HG03095 (cell line): Measurements from ENCODE around the gene UVSSA.
A peak's percentile ranks its signal among the peaks of the same experiment; 100 is the strongest.

Source experiments
- ATAC-seq: cut with Tn5 transposase; IDR thresholded peaks from one replicate; pipeline ENCODE4 v1.9.1; 2021; ENCODE audit warnings: moderate library complexity; ENCODE audit not compliant: unreplicated experiment

The UVSSA gene, protein sequence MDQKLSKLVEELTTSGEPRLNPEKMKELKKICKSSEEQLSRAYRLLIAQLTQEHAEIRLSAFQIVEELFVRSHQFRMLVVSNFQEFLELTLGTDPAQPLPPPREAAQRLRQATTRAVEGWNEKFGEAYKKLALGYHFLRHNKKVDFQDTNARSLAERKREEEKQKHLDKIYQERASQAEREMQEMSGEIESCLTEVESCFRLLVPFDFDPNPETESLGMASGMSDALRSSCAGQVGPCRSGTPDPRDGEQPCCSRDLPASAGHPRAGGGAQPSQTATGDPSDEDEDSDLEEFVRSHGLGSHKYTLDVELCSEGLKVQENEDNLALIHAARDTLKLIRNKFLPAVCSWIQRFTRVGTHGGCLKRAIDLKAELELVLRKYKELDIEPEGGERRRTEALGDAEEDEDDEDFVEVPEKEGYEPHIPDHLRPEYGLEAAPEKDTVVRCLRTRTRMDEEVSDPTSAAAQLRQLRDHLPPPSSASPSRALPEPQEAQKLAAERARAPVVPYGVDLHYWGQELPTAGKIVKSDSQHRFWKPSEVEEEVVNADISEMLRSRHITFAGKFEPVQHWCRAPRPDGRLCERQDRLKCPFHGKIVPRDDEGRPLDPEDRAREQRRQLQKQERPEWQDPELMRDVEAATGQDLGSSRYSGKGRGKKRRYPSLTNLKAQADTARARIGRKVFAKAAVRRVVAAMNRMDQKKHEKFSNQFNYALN

DNA sequence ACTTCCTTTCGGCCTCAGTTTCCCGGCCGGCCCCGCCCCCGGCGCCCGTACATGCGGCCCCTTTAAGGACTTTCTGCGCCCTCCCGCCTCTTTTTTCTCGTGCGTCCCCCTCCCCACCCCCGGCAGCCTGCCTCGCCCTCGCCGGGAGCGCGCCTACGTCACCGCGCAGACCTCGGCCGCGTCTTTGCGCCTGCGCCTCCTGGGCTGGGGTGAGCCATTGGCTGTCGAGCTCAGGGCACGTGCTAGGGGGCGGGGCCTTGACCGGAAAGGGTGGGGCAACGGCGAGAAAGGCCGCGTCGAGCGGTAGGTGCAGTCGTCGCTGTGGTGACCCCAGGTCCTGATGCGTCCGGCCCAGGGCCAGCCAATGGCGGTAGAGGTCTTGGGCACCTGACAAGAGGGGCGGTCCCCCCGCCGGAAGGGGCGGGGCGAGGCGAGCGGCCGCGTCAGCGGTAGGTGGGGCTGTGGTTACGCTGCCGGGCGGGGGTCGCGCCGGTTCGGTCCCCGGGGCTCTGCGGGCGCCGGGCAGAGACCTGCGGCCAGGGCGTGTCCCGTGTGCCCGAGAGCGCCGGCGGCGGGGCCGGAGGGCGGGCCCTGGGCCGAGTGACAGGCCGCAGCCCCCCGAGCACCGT lies at the start of gene UVSSA:
TSS of gene UVSSA (plus strand) at position 428 of the 629 bp plus-strand sequence. CDS start 884 bp downstream, outside the sequence.
- ATAC-seq = peak; percentile 94

- no peak for ATAC-seq
Measured at GRCh38 chr4:1297456-1298325, 49.3 kb upstream of the UVSSA start.

- no peak for ATAC-seq
Measured at GRCh38 chr4:1298461-1298860, 48.5 kb upstream of the UVSSA start.

- ATAC-seq = no peak
Measured at GRCh38 chr4:1299301-1299860, 47.6 kb upstream of the UVSSA start.

GRCh38 chr4:1300466-1301455 lies 46.2 kb upstream of the UVSSA start:
- no peak for ATAC-seq

GRCh38 chr4:1302159-1302558 lies 44.8 kb upstream of the UVSSA start:
- ATAC-seq = no peak

DNA sequence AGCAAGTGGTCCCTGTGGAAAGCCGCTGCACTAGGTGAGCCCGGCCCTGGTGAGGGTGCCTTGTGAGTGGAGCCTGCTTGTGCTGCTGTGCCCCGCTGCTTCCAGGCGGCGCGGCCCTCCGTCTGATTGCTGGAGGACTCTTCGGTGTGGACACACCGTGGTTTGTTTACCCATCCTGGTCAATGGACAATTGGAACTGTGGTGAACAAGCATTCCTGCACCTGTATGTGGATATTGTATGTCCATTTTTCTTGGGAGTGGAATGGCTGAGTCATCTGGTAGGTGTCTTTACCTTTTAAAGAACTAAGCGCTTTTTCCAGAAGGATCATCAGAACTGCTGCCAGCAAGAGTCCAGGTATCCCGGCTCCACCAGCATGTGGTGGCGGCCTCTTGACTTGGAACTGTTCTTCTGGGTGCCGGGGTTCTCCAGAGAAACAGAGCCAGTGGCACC lies 41.7 kb upstream of the UVSSA start:
- no peak for ATAC-seq

DNA sequence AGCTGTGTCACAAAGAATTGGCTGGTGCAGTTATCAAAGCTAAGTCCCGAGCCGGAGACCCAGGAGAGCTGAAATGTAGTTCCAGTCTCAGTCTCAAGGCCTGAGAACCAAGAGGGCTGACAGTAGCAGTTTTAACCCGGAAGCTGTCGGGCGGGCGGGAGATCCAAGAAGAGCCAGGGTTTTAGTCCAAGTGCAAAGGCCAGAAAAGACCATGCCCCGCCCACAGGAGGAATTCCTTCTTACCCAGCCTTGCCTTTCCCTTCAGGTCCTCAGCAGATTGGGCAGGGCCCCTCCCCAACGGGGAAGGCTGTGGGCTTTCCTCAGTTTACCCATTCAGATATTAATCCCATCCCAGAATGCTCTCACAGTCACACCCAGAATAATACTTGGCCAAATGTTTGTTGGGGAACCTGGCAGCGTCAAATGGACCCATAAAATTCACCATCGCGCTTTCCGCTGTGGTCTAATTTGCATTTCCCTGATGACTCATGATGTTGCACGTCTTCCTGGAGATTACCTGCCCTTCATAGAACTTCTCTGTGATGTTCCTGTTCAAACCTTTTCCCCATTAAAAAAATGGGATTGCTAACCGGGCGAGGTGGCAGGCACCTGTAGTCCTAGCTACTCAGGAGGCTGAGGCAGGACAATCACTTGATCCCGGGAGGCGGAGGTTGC lies 41.1 kb upstream of the UVSSA start:
- no peak for ATAC-seq

DNA sequence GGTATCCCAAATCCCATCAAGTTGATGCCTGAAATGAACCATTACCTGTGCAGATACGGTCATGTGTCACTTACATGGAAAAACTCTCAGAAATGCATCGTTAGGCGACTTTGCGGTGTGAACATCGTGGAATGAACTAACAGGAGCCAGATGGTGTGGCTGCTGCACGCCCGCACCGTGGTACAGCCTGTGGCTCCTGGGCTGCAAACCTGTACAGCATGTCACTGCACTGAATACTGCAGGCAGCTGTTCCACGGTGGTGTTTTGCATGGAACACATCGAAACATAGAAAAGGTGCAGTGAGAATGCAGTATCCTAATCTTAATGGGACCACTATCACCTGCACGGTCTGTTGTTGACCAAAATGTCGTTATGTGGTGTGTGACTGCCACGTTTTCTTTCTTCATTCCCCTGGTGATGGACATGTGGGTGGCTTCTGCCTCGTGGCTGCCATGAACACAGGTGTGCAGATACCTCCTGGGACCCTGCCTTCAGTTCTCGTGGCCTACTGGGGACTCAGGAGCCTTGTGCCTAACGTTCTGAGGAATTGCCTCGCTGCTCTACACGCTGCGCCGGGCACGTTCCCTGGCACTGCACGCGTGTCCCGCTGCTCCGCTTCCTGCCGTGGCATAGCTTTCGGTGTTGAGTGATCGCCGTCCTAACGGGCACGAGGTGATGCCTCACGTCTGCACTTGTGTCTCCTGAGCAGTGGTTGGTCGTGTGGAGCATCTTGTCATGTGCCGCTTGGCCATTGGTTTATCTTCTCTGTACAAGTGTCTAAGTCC lies 38.9 kb upstream of the UVSSA start:
- no peak for ATAC-seq

DNA sequence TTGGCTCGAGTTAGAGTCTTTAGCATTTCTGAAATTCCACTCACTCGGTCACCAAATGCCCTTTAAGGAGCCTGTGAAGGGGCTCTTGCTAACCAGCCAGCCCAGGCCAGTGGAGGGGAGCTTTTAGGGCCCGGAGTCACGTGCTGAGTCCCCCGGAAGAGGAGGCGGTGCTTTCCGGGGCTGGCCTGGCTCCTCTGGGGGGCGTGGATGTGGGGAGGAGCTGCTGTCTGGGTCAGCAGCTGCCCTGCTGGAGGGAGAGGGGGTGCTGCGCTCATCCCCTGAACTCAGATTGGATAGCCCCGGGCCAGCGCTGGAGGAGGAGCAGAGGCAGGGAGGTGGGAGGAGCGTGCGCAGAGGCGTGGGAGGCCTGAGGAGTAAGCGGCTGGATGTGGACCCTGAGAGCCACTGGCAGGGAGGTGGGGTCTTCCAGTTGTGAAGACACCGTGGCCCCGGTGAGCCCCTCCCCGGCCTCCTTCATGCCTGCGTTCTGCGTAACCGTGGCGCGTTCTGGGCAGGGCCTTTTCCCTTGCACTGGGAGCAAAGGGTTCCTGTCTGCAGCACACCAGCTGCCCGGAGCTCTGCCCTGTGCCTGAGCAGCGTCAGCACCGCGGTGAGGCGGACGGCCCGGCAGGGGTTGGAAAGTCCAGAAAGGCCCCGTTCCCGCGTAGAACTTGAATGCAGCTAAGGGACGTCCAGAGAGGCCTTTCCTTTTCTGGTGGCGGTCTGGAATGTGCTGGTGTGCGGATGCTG lies 37.6 kb upstream of the UVSSA start:
- peak; percentile 75 for ATAC-seq

GRCh38 chr4:1310031-1310795 lies 36.8 kb upstream of the UVSSA start:
- ATAC-seq = no peak

DNA sequence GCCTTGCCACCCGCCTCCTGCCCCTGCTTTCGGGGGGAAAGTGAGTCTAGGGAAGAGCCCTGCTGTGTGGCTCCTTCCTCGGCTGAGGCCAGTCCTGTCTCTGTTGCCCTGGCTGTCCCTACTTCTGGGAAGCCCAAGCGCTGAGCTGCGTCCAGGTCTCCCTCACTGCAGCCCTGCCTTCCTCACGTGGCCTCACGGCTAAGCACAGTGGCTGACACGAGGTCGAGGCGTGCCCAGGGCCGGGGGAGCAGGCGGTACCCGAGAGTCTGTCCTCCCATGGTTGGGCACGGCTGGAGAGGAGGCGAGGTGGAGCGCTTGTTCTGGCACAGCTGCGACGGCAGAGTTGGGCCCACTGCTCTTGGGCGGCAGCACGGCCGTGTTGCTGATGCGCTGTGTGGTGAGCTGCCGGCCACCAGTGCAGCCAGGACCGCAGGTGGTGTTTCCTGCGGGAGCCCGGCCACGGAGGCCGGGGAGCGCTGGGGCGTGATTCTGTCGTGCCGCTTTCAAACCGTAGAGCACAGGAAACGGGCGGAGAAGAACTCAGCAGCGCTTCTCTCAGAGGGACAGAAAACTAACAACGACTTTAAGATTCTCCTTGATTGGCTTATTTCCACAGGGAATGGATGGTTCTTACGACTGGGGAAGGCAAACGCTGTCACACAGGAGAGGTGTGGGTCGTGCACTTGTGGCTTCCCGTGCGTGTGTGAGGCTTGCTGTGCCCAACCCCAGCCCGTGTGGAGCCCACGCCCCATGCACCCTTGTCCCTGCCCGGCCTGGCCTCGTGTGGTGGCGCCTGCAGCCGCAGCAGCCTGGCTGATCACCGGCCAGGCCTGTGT lies 36.0 kb upstream of the UVSSA start:
- no peak for ATAC-seq

DNA sequence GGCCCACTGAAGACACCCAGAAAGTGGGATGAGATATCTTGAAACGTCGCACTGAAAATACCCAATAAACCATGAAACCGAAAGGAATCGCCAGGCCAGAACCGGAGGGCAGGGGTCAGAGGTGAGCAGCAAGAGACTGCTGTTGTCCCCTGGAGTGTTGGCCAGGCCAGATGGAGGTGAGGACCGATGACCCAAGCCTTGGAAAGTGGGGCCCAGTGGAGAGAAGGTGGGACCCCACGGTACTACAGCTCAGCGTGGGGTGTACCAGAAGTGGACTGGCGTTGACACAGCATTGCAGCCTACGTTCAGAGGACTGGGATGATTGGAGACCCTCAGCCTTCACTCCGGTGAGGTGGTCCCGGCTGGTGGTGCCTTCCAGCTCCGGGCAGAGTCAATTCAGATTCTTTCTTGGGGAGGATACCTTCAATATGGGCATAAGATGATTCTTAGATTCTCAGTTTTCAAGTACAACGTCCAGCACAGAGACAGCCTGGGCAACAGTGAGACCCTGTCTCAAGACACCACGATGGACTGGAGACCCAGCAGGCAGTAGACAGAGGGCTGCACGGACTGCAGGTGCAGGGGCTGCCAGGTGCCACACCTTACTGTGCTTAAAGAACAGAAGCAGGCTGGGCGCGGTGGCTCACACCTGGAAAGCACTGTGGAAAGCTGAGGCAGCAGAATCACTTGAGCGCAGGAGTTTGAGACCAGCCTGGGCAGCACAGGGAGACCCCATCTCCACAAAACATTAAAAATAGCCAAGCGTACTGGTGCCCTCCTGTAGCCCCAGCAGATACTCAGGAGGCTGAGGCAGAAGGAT lies 34.0 kb upstream of the UVSSA start:
- no peak for ATAC-seq

GRCh38 chr4:1315306-1315705 lies 31.7 kb upstream of the UVSSA start:
- no peak for ATAC-seq
